Measurements from ENCODE around the gene NAB1.

- TF ChIP-seq CTCF (IDR thresholded peaks at IDR 0.05; ENCODE audit: extremely low read depth in 1 of 2, insufficient read depth in 1 of 2, low read depth in 1 of 2, low read length in 2 of 2) = no peak
- TF ChIP-seq POLR2A (IDR thresholded peaks at IDR 0.05; ENCODE audit: low read depth, low read length) = no peak
These were observed 6.7 kb downstream of the NAB1 start for GRCh38 chr2:190655570-190655969.

All from endothelial cell of umbilical vein (primary cell).